Measurements from ENCODE around the gene PLCL2. TPM values are rescaled to one million over a fixed set of nuclear protein-coding genes. Genes with fewer than 3 reads are reported as not detected.

Gene PLCL2
- total and polyA plus RNA-seq, 2 experiments from 2014 or later = 1.6 to 9.7 TPM

GRCh38 chr3:16860234-16860633, 24.5 kb upstream of the PLCL2 start (continued):
- TF ChIP-seq ZNF462 (CRISPR knock-in tag; IDR thresholded peaks at IDR 0.05) (no peak), POLR2AphosphoS5 (IDR thresholded peaks at IDR 0.05; ENCODE audit: low read depth) (no peak), CREB1 (CRISPR knock-in tag; IDR thresholded peaks at IDR 0.05; ENCODE audit: low read depth) (no peak), ETS1 (IDR thresholded peaks at IDR 0.05) (no peak), NANOG (IDR thresholded peaks at IDR 0.05; ENCODE audit: borderline replicate concordance) (no peak), CTCF (conservative IDR thresholded peaks at IDR 0.05; ENCODE audit: low read depth in 2 of 2) (no peak), STAT1 (IDR thresholded peaks at IDR 0.05; ENCODE audit: unreplicated experiment) (no peak), EZH2 (IDR thresholded peaks at IDR 0.05; ENCODE audit: low read depth, unreplicated experiment) (no peak), ZNF114 (CRISPR knock-in tag; IDR thresholded peaks at IDR 0.05) (no peak), ZNF331 (CRISPR knock-in tag; IDR thresholded peaks at IDR 0.05; ENCODE audit: low read depth) (no peak), JUNB (IDR thresholded peaks at IDR 0.05; ENCODE audit: unreplicated experiment) (no peak)

Measured in GM23338 (cell line).